AG04450 (cell line): ENCODE results near the gene SUPT20H. TPM values are rescaled to one million over a fixed set of nuclear protein-coding genes. Genes with fewer than 3 reads are reported as not detected.

Experiments
- CTCF ChIA-PET: fragments of 300-600, 350-600 bp; formaldehyde crosslinking; extraction: SDS; loops from one replicate; lab custom pipeline; 2022; ENCODE audit warnings: antibody characterized with exemption, inconsistent platforms; lab: Charles Lee
- POLR2A ChIA-PET: fragments of 350-600 bp; formaldehyde crosslinking; extraction: SDS; loops from one replicate; lab custom pipeline; 2021; ENCODE audit warnings: antibody characterized with exemption, inconsistent platforms; lab: Yijun Ruan, JAX
- DNase-seq: peaks from one replicate; pipeline ENCODE4 v3.0.0-alpha.2; 2011; ENCODE audit warnings: low read depth, low spot score
- H3K27ac ChIP-seq: one replicate; pipeline ENCODE4 v1.5.1; 2012; ENCODE audit warnings: low read depth, low read length, control low read depth
- H3K27me3 ChIP-seq: one replicate; pipeline ENCODE4 v1.6.0; 2012; ENCODE audit warnings: low read length; ENCODE audit not compliant: control insufficient read depth, insufficient read depth
- H3K4me3 ChIP-seq: 2 replicates; pipeline ENCODE4 v1.5.1; 2011; ENCODE audit warnings: mild to moderate bottlenecking, low read depth, low read length, control low read depth
- H3K9me3 ChIP-seq: 2 replicates; pipeline ENCODE4 v1.5.1; 2012; ENCODE audit warnings: low read length; ENCODE audit not compliant: control insufficient read depth, insufficient read depth
- CTCF ChIP-seq: IDR thresholded peaks from 2 replicates; pipeline ENCODE4 v1.5.1; 2011; ENCODE audit warnings: low read depth, low read length, control low read depth, inconsistent platforms
- polyA plus RNA-seq: library from polyadenylated mRNA; depleted of rRNA; stranded (reverse); fragments of >200 nt; gene quantifications from 2 replicates; pipeline ENCODE4 v1.2.3, GENCODE V29; 2011

The SUPT20H gene
- polyA plus RNA-seq, 1 experiment = 80.6 TPM

- Histone ChIP-seq H3K9me3 (no peaks in the 10 kb centered on the region; the same call in 1 of the 2 replicates), H3K4me3 (no peak overlapping the region), H3K27ac (no peak overlapping the region), H3K27me3 (no peaks in the 10 kb centered on the region)
- ChIA-PET CTCF (interaction anchor here (0.6 kb wide), 1 partner anchor 14 kb away, joined by 3 read pairs; no protein-coding TSS in a partner anchor), POLR2A (no interaction called here)
- no peak for DNase-seq
- TF ChIP-seq CTCF = no peak
Observed at GRCh38 chr13:37039896-37040295, 19.6 kb downstream of the SUPT20H start.

DNA sequence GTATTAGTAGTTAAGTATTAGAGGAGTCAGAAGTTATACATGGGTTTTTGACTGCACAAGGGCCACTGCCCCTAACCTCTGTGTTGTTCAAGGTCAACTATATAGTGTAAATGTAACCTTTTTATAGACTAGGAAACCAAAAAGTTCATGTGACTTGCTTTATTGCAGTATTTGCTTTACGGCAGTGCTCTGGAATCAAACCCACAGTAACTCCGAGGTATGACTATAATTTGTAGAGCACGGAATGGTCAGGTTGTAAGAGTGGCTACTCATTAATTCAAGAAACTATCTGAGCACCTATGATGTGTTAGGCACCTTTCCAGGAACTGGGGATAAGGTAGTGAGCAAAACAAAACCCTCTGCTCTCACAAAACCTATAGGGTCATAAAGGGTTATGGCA lies 22.2 kb downstream of the SUPT20H start:
- no peak overlapping the region for H3K27ac ChIP-seq
- ChIA-PET POLR2A (no interaction called here), CTCF (interaction anchor here (0.7 kb wide), 1 partner anchor 57 kb away, joined by 4 read pairs; no protein-coding TSS in a partner anchor)
- no peak for TF ChIP-seq CTCF
- H3K9me3 ChIP-seq = no peaks in the 10 kb centered on the region; the same call in 1 of the 2 replicates
- no peaks in the 10 kb centered on the region for H3K27me3 ChIP-seq
- DNase-seq = no peak
- H3K4me3 ChIP-seq = no peak overlapping the region

DNA sequence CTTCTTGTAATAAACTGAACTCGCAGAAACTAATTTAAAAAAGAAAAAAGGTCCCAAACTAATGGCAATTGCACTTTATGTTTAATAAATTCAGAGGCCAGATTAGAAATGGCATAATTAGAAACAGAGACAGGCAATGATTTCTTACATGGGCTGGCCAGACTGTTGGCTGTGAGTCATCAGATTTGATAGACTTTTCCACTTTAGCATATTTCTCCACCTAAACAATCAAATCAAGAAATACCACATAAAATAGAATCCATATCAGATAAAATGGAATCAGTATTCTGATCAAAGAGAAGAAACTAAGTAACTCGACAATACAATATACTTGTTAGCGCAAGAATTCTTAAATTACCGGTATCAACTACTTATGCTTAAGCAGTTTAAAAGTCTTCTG lies 29.9 kb downstream of the SUPT20H start:
- CTCF ChIA-PET = no interaction called here
- TF ChIP-seq CTCF = no peak
- DNase-seq = peak; percentile 1
- POLR2A ChIA-PET = interaction anchor here (1.2 kb wide), 1 partner anchor 29 kb away, joined by 4 read pairs; the partner anchor contains the start of gene EXOSC8
- no peak overlapping the region for H3K4me3 ChIP-seq
- H3K27ac ChIP-seq = no peak overlapping the region
- no peaks in the 10 kb centered on the region for H3K27me3 ChIP-seq
- no peaks in the 10 kb centered on the region for H3K9me3 ChIP-seq

DNA sequence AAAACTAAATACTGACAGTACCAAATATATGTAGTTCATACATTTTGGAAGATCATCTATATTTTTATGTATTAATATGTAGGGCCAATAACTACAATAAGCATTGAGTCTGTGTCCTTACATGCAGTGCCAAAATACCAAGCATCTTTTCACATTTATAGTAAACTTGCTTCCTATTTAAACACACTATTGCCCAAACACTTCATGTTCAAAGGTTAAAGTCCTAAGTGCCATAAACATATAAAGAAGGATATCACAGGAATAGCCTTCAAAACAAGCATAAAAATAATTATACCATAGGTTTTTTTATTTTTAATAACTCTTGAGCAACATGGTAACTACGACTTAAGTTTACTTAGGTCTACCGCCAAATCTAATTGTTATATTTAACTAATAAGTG lies 31.8 kb downstream of the SUPT20H start:
- no peak for DNase-seq
- ChIA-PET CTCF (no interaction called here), POLR2A (no interaction called here)
- Histone ChIP-seq H3K4me3 (no peak overlapping the region), H3K27me3 (no peaks in the 10 kb centered on the region), H3K9me3 (no peaks in the 10 kb centered on the region), H3K27ac (no peak overlapping the region)
- TF ChIP-seq CTCF = no peak

GRCh38 chr13:37026771-37027170 lies 32.7 kb downstream of the SUPT20H start:
- Histone ChIP-seq H3K27ac (no peak overlapping the region), H3K27me3 (no peaks in the 10 kb centered on the region), H3K4me3 (no peak overlapping the region), H3K9me3 (no peaks in the 10 kb centered on the region)
- ChIA-PET POLR2A (no interaction called here), CTCF (no interaction called here)
- TF ChIP-seq CTCF = no peak
- no peak for DNase-seq
